GM19455 (cell line): ENCODE measurements around the gene ITM2C.

Experiments used
- ATAC-seq: cut with Tn5 transposase; IDR thresholded peaks from one replicate; pipeline ENCODE4 v1.9.1; 2021; ENCODE audit not compliant: unreplicated experiment

Gene ITM2C

GRCh38 chr2:230850358-230850658 lies 14.4 kb upstream of the ITM2C start:
- no peak for ATAC-seq

GRCh38 chr2:230852113-230852512 lies 12.6 kb upstream of the ITM2C start:
- no peak for ATAC-seq

GRCh38 chr2:230861552-230862255 lies 3.0 kb upstream of the ITM2C start:
- ATAC-seq: no peak

GRCh38 chr2:230862292-230862691 lies 2.5 kb upstream of the ITM2C start:
- ATAC-seq: no peak

- no peak for ATAC-seq
Measured at GRCh38 chr2:230863031-230863430, 1.7 kb upstream of the ITM2C start.

GRCh38 chr2:230863442-230864121 lies 1.2 kb upstream of the ITM2C start:
- no peak for ATAC-seq

GRCh38 chr2:230864122-230864604 lies 579 bp upstream of the ITM2C start:
- ATAC-seq: no peak

- no peak for ATAC-seq
Measured at GRCh38 chr2:230865307-230865765, 594 bp downstream of the ITM2C start.

GRCh38 chr2:230865766-230866755 lies 1.3 kb downstream of the ITM2C start:
- no peak for ATAC-seq

GRCh38 chr2:230866756-230867523 lies 2.2 kb downstream of the ITM2C start:
- no peak for ATAC-seq

GRCh38 chr2:230868161-230868946 lies 3.6 kb downstream of the ITM2C start:
- no peak for ATAC-seq

GRCh38 chr2:230868947-230869913 lies 4.5 kb downstream of the ITM2C start:
- no peak for ATAC-seq

GRCh38 chr2:230869914-230870543 lies 5.3 kb downstream of the ITM2C start:
- ATAC-seq: no peak

- no peak for ATAC-seq
Measured at GRCh38 chr2:230870544-230871360, 6.0 kb downstream of the ITM2C start.

- no peak for ATAC-seq
Measured at GRCh38 chr2:230871361-230872150, 6.8 kb downstream of the ITM2C start.

GRCh38 chr2:230872151-230872967 lies 7.6 kb downstream of the ITM2C start:
- ATAC-seq: no peak
